ENCODE results near the gene MBD5.

- TF ChIP-seq CTCF (IDR thresholded peaks at IDR 0.05) (no peak), POLR2A (IDR thresholded peaks at IDR 0.05) (no peak)
These were observed 492.5 kb downstream of the MBD5 start for GRCh38 chr2:148513427-148513826.
